Measurements from ENCODE around the gene OSBPL7. TPM values are rescaled to one million over a fixed set of nuclear protein-coding genes. Genes with fewer than 3 reads are reported as not detected.

OSBPL7 gene
- total RNA-seq, 3 donors from 2014 or later (not counting 1 experiment from before 2014, with no cell fraction given) = 113 to 162 (median 119) TPM

DNA sequence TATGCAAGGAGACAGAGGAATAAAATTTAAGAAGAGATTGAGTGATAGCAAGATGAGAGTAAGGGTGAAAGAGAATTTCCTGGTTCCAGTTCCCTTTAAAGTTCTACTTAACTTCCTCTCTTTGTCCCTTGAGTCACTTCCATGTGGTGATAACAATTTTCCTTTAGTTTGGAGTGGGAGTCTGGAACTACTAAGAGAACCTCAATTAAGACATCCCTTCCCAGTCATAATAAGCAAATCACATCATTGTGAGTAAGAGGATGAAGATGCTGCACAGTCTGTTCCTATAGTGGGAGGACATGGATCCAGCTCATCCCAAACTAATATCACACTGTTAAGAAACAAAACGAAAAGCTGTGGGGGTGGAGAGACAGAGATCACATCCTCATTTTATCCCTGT, 64.2 kb downstream of the OSBPL7 start:
- WGBS (ENCODE audit: insufficient coverage) = no CpG with 5 or more reads among the region's 1 CpG
- intact Hi-C loops (cut with micrococcal nuclease) = no loop called here
- H3K4me1 Mint-ChIP-seq = peaks cover 19 to 31% of the 10 kb centered on the region in 2 donors
- DNase-seq (no peak), ATAC-seq (no peak)
- no peak overlapping the region for H3K4me3 ChIP-seq (ENCODE audit: low read length)
- no peak for TF ChIP-seq CTCF (IDR thresholded peaks at IDR 0.05)
- no peak overlapping the region for H3K27ac ChIP-seq (ENCODE audit: low read length)
- H3K9me3 ChIP-seq (ENCODE audit: control insufficient read depth, insufficient read depth, low read length) = peaks cover 10% of the 10 kb centered on the region
- no peaks in the 10 kb centered on the region for H3K27me3 Mint-ChIP-seq (ENCODE audit: low read depth in 2 of 2)
- H3K27ac Mint-ChIP-seq = peak overlapping the region; percentile 20 to 64
- no peaks in the 10 kb centered on the region for H3K36me3 ChIP-seq (ENCODE audit: control insufficient read depth, insufficient read depth, low read length)
- H3K9me3 Mint-ChIP-seq = peaks cover 0 to 5% of the 10 kb centered on the region in 2 donors
- H3K36me3 Mint-ChIP-seq = peaks cover 14% of the 10 kb centered on the region
- H3K27me3 ChIP-seq (ENCODE audit: control insufficient read depth, insufficient read depth, low read length) = no peaks in the 10 kb centered on the region
- H3K4me1 ChIP-seq (ENCODE audit: control insufficient read depth, insufficient read depth, low read length) = peaks cover 5% of the 10 kb centered on the region
- H3K4me3 Mint-ChIP-seq = no peak overlapping the region

Other genes with a start within 250 kb of the OSBPL7 start
- gene KPNB1, start 171.9 kb downstream of the OSBPL7 start, total RNA-seq = 100 to 1,000 TPM; 236 to 273 (median 259) TPM
- gene TBKBP1, start 127.6 kb downstream of the OSBPL7 start, total RNA-seq = 10 to 100 TPM; 21.4 to 38.9 (median 37.6) TPM
- 100 to 1,000 TPM; 234 to 328 (median 257) TPM for gene TBX21, start 88.6 kb downstream of the OSBPL7 start, total RNA-seq
- gene MRPL10, start 9.7 kb upstream of the OSBPL7 start, total RNA-seq = 100 to 1,000 TPM; 106 to 232 (median 144) TPM
- gene LRRC46, start 9.9 kb upstream of the OSBPL7 start, total RNA-seq = 1 to 10 TPM; 1.7 to 3.1 (median 2.7) TPM
- 10 to 100 TPM; 33.7 to 38.0 (median 35.7) TPM for gene SCRN2, start 19.5 kb upstream of the OSBPL7 start, total RNA-seq
- gene SP6, start 29.4 kb upstream of the OSBPL7 start, total RNA-seq = under 1 TPM in 2 of 3 donors, not detected in 1; 0.09 TPM
- 10 to 100 TPM; 29.4 to 44.1 (median 33.1) TPM for gene SP2, start 74.4 kb upstream of the OSBPL7 start, total RNA-seq
- 10 to 100 TPM in 1 of 3 donors, 1 to 10 TPM in 2; 6.0 to 10.9 (median 9.3) TPM for gene PNPO, start 119.8 kb upstream of the OSBPL7 start, total RNA-seq
- gene PRR15L, start 136.1 kb upstream of the OSBPL7 start, total RNA-seq = not detected
- gene CDK5RAP3, start 149.3 kb upstream of the OSBPL7 start, total RNA-seq = 100 to 1,000 TPM; 289 to 300 (median 292) TPM
- 10 to 100 TPM; 15.9 to 19.1 (median 16.5) TPM for gene COPZ2, start 216.0 kb upstream of the OSBPL7 start, total RNA-seq
- 10 to 100 TPM; 38.6 to 53.4 (median 47.5) TPM for gene NFE2L1, start 226.6 kb upstream of the OSBPL7 start, total RNA-seq

Measured in natural killer cell (primary cell).